ENCODE measurements around the gene PRDM16. TPM values are rescaled to one million over a fixed set of nuclear protein-coding genes. Genes with fewer than 3 reads are reported as not detected.

PRDM16 gene
- total RNA-seq, 1 experiment from 2014 or later = not detected

DNA sequence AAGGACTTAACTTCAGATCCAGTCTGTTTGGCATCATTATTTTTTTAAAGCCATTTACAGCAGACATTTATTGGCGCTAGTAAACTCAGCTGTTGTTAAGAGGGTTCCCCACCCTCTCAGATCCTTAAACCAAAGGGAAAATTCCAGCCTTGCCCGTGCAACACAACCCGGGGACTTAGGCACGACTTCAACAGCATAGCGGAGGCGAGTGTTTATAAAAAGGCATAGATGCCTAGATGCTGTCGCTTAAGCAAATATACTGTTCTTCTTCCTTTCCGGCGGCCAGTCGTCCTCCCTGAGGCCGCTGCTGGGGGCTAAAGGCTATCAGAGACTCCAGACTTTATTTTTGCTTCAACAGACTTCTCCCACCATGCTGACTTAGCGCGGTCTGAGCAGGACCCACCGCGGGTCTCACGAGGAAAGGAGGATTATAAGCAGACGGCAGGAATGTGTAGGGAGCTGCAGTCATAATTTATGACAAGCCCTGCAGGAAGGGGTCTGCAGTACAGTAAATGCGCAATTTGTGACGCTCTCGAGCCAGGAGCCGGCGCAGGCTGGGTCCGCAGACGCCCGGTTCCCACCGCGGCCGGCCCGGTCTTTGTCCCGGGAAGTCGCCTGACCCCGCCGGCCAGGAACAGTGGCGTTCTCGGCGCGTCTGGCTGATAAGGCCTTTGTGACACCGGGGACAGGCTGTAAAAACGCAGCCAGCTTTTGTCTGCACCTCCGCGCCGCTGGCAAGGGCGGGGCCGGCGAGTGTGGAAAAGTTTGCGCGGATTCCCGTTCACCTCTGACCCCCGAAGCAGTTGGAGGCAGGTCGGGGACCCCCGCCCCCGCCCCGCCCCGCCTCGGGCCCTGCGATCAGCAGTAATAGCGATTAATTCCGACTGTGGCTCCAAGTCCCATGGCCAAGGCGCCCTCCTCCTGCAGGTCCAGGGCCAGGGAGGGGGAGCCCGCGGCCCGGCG is 324.3 kb downstream of the PRDM16 start:
- DNase-seq (ENCODE audit: low read depth) = no peak

DNA sequence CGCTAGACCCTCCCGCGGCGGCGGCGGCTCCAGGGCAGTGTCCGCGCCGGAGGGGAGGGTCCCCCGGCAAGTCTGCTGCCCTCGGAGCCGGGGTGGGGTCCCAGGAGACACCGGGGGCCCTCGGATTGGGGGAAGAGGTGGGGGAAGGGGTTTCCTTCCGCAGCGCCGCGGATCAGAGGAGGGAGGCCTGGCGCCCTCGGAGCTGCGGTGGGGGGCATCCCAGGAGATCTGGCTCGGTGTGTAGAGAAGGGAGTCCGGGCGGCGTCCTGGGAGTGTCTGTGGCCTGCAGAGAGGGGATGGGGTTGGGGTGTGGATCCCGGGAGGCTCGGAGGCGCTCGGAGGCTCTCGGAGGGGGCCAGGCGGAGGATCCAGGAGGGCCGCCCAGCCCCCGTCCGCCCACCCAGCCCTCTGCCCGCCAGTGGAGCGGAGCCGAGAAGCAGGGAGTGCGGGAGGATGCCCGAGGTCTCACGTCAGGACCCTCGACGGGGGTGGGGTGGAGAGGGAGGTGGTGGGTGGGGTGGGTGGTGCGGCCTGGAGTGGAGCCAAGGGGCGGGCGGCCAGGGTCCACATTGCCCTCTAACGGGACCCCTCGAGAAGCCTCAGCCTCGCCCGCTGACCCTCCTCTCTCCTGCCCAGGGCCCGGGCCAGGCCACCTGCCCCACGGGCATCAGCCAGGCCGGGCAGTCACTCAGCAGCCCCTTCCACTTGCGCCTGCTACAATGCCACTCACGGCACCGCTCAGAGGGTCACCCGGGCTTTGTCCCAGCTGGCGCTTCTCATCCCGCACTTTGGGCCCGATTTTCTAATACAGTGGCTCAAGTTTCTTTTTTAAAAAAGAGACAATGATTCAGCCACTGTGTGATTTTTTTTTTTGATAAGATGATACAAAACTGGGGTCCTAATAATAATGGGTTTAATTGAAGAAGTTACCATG is 325.3 kb downstream of the PRDM16 start:
- no peak for DNase-seq (ENCODE audit: low read depth)

DNA sequence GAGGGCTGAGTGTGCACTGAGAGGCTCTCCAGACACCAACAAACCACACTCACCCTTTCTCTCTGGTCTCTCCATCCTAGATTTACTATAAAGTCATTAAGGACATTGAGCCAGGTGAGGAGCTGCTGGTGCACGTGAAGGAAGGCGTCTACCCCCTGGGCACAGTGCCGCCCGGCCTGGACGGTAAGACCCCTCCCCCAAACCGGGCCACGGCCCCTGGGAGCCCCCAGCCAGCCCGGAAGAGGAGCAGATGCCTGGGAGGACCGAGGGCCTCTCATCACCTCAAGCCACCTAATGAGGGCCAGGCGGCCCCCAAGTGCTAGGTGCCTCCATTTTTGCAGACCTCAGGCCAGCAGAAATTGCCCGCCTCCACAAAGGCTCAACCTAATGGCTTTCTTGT is 327.4 kb downstream of the PRDM16 start:
- DNase-seq (ENCODE audit: low read depth) = no peak

DNA sequence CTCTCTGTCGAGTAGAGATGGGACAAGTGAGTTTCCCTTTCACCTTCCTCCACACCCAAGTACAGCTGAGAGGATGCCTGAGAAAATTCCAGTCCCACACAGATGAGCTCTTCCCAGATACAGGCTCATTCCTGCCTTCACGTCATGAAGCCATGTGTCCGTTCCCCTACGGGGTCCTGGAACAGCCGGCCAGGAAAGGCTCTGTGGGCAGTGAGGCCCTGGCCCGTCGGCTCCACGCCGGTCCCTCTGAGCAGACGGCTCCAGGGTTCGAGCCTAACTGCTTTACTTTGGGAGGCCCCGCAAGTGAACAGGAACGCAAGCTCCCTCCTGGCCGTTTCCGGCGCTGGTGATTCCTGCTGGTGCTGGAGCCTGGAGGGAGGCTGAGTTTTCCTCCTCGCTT is 328.3 kb downstream of the PRDM16 start:
- DNase-seq (ENCODE audit: low read depth) = no peak

DNA sequence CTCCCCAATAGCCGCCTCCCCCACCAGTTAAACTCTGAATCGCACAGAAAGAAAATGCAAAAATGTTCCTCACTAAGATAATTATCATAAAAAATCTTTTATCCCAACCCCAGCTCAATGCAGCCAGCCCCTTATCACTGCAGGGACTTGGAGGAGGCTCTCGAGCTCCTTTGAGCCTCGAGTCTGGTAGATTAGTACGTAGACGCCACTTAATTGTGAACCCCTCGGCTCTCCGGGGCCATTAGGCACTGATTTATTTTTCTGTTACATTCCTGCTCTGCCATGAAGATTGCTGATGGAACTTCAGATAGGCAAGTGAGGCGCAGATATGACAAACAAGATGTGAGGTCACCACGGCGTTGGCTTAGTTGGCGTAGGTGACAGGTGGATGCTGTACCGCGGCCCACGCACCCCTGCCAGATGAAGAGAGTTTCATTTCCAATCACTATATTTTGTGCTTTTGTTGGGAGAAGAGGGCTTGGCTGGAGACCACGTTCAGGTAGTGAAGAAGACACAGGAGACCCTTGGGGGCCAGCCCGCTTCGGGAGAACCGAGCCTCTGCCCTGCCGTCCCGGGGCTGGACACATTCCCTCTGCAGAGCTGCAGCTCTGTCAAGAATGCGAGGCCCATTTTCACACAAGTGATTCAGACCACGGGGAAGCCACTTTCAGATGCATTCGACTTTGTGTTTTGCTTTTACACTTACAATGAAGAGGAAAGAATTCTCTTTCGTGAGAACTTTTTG is 329.6 kb downstream of the PRDM16 start:
- no peak for DNase-seq (ENCODE audit: low read depth)

DNA sequence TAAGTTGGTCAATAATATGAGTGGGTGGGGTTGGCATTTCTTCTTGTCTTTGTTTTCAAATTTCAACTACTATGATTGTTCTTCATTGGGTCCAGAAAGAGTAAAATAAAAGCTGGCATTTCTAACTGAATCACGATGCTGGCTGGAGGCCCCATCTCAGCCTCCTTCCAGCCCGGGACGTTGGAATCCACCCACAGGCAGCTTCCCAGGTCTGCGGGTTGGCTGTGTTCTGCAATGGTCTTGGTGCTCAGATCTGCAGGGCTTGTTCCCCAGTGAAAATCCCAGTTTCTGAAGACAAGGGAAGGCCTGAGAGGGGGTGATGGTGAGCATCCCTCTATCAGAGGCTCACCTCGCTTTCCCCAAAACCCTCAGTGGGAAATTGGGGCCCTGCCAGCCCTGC is 330.7 kb downstream of the PRDM16 start:
- no peak for DNase-seq (ENCODE audit: low read depth)

DNA sequence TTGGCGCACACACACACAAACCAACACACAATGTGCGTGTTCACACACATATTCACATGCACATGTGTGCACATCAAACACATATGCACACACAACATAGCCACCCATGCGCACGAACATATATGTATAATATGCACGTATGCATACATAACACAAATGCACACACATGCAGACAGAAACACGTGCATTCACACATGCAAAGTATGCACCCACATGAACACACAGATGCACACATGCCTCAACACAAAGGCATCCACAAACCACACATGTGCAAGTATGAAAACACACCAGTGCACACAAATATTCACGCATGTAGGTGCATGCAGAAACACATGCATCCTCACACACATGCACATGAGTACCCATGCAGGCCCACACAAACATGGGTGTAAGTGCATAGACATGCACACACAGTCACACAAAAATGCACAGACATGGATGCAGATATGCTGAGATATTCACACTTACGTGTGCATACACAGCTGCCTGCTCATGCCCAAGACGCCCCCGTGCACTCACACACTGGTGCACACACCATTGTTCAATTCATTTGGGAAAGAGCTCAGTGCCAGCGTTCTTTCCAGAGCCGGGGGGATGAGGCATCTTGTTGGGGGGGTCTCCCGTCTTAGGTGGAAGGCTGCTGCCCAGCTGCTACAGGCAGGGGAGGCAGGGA is 332.7 kb downstream of the PRDM16 start:
- no peak for DNase-seq (ENCODE audit: low read depth)

DNA sequence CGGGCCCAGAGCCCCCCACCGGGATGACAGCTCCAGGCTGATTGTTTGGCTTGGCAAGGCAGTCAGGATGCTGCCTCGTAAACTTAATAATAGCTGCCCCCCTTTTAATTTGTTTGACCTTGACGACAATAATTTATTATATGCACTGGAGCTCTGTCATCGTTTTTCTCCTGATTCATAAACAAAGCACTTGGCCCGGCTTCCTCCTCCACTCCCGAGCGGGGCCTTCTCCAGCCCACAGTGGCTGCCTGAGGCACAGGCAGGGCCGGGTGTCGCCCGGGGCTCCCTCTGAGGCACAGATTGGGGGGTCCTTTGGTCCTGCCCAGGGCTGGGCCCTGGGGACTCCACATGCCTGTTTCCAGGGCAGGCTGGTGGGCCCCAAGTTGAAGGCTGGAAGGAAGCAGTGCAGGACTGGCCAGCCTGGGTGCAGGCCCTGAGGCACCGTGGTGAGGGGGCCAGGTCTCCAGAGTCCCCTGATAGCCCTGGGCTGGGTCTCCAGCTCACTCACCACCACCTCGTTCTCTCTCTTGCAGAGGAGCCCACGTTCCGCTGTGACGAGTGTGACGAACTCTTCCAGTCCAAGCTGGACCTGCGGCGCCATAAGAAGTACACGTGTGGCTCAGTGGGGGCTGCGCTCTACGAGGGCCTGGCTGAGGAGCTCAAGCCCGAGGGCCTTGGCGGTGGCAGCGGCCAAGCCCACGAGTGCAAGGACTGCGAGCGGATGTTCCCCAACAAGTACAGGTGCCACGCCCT is 333.4 kb downstream of the PRDM16 start:
- DNase-seq (ENCODE audit: low read depth) = no peak

DNA sequence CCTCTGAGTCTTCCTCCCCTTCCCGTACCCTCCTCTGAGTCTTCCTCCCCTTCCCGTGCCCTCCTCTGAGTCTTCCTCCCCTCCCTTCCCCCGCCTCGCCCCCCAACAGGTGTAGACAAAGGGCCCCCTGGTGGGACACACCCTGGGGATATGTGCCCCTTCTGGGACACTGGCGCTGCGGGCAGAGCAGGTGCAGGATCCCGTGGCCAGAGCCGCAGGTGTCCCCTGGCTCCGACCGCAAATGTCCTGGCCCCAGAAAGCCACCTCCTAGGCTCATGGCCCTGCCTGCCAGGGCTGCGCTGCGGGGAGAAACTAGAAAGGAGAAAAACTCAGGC is 334.0 kb downstream of the PRDM16 start:
- no peak for DNase-seq (ENCODE audit: low read depth)

DNA sequence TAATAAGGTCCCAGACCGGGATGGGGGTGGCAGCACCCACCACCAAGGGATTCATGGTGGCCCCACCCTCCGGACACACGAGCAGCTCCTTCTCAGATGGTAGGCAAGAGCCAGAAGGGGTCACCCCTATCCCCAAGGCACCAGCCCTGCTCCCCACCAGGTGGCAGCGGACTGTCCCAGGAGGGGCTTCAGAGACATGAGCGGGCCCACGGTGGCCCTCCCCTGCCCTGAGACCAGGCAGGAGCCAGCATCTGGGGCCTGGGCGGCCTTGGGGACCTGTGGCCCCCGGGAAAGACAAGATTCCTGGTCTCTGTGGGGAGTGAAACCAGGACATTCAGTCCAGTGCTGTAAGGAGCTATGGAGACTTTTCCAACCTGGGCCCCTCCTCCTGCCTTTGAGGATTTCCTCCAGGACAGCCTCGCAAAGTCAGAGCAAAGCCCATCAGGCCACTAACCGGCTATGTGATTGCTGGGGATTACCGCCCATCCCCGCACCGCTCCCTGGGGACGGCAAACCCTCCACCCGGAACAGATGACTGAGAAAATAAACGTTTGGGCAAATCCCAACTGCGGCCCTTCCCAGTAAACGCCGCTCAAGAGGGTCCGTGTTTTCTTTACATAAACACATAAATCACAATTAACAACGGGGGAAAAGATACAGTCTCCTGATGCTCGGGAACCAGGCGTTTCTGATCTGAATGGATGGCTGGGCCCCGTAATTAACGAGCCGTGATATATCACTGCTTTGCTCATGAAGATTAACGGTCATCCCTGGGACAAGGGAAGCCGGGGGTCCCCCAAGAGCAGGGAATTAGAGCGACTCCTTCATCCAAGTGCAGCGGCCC is 334.6 kb downstream of the PRDM16 start:
- DNase-seq (ENCODE audit: low read depth) = no peak

DNA sequence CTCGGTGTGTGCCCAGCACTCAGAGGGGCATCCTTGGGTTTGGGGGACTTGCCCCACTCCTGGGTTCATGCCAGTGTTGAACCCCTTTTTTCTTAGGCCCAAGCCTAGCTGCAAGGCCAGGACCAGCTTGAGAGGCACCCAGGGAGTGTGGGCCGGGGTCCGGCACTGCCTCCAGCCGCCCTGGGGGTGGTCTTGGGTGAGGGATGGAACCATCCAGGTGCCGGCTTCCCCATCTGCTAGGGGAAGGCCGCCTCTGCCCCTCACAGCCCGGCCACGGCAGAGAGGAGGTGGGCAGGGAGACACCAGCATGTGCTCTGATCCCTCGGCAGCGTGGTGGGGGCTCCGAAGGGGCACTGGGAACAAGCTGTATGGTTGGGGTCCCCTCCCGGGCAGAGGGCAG is 335.3 kb downstream of the PRDM16 start:
- no peak for DNase-seq (ENCODE audit: low read depth)

DNA sequence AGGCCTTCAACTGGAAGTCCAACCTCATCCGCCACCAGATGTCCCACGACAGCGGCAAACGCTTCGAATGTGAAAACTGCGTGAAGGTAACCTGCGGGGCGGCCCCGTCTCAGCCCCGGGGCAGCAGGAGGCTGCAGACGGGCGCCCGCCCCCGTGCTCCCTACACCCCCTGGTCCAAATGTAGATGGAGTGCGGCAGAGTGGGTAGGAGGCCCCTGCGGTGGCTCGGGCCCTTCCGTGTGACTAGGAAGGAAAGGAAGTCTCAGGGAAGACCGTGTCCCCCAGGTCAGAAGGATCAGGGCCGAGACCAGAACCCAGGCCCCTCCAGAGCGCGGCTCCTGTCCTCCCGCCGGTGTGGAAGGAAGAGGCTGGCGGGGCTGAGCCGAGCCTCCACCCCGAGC is 335.8 kb downstream of the PRDM16 start:
- no peak for DNase-seq (ENCODE audit: low read depth)

DNA sequence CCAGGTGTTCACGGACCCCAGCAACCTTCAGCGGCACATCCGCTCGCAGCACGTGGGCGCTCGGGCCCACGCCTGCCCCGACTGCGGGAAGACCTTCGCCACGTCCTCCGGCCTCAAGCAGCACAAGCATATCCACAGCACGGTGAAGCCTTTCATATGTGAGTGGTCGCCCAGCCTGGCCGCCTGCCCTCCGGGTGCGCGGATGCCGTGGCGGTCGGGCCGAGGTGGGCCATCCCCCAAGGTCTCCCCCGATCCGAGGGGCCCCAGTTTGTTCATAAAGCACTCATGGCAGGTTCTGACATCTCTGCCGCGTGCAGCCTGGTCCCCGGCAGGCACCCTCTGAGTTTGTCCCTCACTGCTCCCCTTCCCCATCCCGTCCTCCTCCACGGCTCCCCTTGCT is 336.5 kb downstream of the PRDM16 start:
- DNase-seq (ENCODE audit: low read depth) = no peak

DNA sequence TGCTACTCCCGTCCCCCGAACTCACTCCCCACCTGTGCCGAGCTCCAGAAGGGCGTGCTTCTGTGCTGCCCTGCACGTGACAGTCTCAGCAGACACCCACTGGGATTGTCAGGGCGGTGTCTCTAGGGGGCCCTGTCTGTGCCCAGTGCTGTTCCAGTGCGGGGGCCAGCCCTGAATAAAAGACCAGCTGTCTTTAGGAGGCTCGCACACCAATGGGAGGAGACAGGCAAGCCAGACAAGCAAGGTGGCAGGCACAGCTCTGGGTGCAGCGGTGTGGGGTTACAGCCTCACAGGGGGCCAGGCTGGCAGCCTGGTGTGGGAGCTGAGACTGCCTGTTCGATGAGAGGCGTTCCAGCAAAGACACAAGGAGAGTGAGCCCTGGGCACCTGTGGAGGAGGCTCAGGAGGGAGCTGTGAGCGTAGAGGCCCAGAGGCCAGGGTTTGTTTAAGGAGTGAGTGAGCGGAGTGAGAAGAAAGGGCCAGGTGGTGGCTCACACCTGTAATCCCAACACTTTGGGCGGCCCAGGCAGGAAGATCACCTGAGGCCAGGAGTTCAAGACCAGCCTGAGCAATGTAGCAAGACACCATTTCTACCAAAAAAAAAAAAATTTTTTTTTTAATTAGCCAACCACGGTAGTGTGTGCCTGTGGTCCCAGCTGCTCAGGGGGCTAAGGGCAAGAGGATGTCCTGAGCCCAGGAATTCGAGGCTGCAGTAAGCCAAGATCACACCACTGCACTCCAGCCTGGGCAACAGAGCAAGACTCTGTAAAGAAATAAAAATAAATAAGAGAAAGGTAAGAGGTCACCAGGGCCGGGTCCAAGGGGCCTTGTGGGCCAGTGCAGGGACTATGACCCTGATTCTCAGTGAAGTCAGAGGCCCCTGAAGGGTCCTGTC is 337.2 kb downstream of the PRDM16 start:
- no peak for DNase-seq (ENCODE audit: low read depth)

DNA sequence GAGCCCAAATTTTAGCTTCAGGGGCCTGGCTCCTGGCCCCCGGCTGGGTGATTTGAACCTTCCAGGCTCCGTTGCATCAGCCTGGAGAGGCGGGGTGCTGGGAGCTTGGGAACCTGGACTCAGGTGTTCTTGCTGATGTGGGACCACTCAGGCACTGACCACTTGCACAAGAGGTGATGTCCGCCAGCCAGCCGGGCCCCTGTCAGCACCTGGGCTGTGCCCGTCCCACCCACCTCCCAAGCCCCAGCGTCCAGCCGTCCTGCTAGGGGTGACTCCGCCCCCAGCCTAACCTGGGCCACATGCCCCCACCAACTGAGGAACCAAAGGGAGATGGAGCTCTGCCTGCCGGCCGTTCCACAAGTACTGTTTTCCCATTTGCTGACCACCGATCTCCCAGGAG is 338.0 kb downstream of the PRDM16 start:
- DNase-seq (ENCODE audit: low read depth) = no peak

DNA sequence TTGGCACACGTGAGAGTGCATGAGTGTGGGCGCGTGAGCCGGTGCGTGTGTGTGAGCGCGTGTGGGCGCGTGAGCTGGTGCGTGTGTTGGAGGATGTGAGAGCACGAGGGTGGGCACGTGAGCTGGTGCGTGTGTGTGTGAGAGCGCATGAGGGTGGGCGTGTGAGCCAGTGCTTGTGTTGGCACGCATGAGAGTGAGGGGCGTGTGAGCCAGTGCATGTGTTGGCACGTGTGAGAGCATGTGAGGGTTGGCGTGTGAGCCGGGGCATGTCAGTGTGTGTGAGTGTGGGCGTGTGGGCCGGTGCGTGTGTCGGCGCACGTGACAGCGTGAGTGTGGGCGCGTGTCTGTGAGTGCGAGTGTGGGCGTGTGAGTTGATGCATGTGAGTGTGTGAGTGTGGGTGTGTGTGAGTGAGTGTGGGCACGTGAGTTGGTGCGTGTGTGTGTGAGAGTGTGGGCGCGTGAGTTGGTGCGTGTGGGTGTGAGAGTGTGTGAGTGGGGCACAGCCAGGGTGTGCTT is 339.8 kb downstream of the PRDM16 start:
- DNase-seq (ENCODE audit: low read depth) = no peak

DNA sequence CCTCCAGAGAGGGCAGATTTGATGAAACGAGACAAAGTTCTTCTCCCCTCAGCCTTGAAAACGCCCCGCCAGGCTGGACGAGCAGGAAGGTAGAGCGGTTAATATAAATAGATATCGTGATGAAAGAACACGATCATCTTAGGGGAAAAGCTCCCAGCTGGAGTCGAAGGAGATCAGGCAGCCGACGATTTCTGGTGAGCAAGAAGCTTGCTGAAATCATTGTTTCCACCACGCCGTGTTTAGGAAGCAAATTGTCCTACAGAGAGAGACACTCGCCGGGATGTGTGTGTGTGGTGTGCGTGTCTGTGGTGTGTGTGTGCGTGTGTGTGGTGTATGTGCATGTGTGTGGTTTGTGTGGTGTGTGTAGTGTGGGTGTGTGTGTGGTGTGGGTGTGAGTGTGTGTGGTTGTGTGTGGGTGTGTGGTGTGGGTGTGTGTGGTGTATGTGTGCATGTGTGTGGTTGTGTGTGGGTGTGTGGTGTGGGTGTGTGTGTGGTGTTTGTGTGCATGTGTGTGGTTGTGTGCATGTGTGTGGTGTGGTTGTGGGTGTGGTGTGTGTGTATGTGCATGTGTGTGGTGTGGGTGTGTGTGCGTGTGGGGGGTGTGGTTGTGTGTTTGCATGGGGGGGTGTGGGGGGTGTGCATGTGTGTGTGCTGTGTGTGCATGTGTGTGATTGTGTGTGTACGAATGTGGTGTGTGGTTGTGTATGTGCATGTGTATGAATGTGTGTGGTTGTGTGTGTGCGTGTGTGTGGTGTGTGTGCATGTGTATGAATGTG is 340.6 kb downstream of the PRDM16 start:
- no peak for DNase-seq (ENCODE audit: low read depth)

All from RPMI7951 (cell line).